AG10803 (cell line): ENCODE data around the gene CDK18.

Source experiments
- DNase-seq: peaks from one replicate; pipeline ENCODE4 v3.0.0; 2010; ENCODE audit warnings: low read depth
- H3K4me3 ChIP-seq: 2 replicates; pipeline ENCODE4 v1.5.1; 2011; ENCODE audit warnings: mild to moderate bottlenecking, low read length, control low read depth
- TF ChIP-seq, protein P1 (sequence below): conservative IDR thresholded peaks from 2 replicates; pipeline ENCODE4 v1.5.1; 2011; ENCODE audit warnings: mild to moderate bottlenecking, low read length, control low read depth, inconsistent platforms

CDK18 gene

DNA sequence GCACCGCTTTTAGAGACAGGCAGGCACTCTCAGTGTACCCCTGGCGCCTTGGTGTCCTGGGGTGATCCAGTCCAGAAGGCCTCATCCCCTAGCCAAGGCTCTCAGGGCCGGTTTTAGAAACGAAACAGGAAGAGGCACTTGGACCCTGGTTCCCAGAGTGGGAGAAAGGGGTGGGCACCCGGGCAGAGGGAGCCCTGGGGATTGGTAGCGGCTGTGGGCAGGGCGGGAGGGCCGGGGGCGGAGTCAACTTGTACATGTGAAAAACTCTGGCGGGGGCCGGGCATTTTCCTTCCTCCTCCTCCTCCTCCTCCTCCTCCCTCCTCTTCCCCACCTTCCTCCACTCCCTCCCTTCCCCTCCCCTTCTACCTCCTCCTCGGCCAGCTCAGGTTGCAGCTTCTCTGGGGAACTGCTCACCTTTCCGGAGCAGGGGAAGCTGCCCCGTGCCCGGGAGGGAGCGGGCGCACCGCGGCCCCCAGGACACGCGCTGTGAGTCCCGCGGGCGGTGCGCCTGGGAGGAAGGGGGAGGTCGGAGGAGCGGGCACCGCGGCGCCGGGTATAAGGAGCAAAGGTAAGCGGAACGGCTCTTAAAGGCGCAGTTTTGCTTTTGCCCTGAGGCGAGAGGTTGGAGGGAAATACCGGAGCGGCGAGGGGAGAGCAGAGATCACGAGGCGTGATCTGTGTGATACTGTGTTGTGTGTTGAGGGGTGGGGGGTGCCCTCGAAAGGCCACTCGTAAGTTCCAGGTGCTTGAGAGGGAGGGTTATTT is at the start of gene CDK18:
Gene CDK18 (plus strand): TSS at position 359 of the 765 bp plus-strand sequence. CDS start 18,499 bp downstream, outside the sequence.
- no peak for DNase-seq
- H3K4me3 ChIP-seq, result peak within 1 kb of the TSS; percentile 46
- TF ChIP-seq, protein P1, sequence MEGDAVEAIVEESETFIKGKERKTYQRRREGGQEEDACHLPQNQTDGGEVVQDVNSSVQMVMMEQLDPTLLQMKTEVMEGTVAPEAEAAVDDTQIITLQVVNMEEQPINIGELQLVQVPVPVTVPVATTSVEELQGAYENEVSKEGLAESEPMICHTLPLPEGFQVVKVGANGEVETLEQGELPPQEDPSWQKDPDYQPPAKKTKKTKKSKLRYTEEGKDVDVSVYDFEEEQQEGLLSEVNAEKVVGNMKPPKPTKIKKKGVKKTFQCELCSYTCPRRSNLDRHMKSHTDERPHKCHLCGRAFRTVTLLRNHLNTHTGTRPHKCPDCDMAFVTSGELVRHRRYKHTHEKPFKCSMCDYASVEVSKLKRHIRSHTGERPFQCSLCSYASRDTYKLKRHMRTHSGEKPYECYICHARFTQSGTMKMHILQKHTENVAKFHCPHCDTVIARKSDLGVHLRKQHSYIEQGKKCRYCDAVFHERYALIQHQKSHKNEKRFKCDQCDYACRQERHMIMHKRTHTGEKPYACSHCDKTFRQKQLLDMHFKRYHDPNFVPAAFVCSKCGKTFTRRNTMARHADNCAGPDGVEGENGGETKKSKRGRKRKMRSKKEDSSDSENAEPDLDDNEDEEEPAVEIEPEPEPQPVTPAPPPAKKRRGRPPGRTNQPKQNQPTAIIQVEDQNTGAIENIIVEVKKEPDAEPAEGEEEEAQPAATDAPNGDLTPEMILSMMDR, result no peak

DNA sequence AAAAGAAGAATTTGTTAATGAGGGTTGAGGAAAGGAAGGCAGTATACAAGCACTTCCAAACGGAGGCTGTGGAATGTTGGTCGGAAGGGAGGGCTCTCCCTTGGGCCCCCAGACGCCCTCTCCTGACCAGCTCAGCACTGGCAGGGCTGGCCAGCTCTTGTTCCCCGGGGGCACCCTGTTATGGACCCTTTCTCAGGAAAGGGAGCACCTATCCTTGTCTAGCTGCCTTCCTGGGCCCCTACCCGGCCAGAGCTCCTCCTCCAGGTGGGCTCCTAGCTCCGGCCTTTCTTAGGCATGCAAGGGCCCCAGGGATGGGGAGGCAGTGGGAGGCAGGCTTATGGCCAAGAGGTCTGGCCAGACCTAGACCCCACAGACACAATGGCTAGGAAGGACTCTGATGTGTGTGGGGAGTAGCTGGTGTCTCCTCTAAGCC is 49.5 kb upstream of the CDK18 start:
- TF ChIP-seq, protein P1, result no peak
- H3K4me3 ChIP-seq, result no peak overlapping the region
- no peak for DNase-seq

DNA sequence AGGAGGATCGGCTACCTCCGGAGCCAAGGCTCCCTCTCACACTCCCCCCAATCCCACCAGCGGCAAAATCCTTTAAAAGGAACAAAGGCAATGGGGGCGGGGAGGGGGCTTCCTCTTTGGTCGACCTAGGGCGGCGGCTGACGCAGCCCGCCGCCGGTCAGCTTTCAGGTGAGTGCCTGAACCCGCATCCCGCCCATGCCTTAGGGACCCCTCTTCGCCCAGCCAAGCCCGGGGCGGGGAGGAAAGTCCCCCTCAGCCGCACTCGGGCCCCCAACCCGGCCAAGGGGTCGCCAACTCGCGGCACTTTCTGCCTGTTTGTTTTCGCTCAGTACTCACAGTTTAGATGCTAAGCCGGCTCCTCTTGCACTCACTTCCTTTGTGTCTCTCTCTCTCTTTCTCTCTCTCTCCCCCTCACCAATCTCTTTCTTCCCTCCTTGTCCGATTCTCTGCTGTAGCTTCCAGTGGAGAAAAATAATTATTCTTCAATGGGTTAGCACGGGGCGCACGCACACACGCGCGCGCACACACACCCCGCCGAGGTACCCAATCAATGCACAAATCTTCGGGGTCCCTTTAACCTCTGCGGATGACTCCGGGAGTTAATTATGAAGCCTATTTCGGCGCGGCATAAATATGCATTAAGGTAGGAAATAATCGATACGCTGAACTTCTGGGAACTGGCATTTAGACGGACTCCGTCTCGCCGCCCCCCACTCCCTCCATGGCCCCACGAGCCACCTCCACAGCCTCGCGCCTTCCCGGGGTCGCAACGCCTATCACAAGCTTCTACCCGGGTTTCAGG is 48.7 kb upstream of the CDK18 start, which contains the start of gene BLACAT1:
Gene BLACAT1 (minus strand): TSS at position 465 of the 802 bp plus-strand sequence.
- TF ChIP-seq, protein P1, result no peak
- DNase-seq, result no peak
- no peak within 1 kb of the TSS for H3K4me3 ChIP-seq

DNA sequence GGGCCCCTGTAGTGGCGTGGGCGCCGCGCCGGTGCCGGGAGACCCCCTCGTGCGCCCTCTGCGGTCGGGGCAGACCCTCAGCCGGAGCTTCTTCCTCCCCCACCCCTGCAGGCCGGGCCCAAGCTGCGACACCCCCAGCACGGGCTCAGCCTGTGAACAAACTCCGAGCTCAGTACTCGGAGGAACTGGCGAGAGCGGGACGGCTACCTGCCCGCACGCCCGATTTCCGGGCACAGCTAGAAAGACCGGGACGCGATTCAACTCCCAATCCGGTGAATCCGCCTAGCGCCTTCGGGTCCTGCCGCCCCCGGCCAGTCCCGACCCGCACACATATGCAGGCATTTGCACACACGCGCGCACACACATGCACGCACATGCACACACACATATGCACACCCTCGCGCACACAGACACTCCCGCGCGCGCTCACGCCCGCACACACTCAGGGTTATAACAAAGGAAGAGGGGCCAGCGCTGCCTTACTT is 48.0 kb upstream of the CDK18 start:
- DNase-seq, result no peak
- H3K4me3 ChIP-seq, result no peak overlapping the region
- TF ChIP-seq, protein P1, result no peak

DNA sequence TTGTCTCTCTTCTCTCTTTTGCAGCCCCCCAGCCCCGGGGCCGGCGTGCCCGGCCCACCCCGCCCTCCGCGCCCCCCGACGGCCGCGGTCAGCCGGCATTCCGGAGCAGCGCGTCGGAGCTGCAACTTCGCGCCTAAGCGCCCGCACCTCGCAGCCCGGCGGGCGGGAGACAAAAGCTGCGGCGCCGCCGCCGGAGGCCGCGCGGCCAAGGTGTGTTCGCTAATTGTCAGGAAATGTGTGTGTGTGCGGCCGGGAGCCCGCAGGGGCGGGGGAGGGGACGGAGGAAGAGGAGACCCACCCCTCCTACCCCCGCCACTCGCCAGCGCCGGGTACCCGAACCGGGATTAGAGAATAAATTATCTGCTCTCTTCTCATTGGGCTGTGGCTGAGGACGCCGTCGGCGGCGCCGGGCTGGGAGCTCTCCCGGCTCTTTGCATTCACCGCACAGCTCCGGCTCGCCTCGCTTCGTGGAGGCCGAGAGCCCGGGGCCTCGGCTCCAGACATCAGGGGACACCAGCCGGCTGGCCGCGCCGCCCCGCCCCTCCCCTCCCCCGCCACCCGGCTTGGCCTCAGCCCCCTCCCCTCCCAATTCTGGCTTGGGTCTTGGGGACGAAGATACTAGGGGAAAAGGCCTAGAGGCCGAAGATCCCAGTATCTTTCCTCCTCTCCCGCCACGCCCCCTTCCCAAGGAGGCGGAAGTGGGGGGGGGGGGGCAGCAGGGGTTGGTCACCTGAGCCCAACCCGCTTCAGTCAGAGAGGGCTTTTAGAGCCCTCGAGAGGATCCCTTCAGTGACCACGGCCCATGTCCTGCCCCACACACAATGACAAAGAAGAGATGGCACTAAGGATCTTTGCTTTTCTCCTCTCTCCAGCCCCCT is 47.4 kb upstream of the CDK18 start:
- no peak overlapping the region for H3K4me3 ChIP-seq
- no peak for DNase-seq
- TF ChIP-seq, protein P1, result no peak

DNA sequence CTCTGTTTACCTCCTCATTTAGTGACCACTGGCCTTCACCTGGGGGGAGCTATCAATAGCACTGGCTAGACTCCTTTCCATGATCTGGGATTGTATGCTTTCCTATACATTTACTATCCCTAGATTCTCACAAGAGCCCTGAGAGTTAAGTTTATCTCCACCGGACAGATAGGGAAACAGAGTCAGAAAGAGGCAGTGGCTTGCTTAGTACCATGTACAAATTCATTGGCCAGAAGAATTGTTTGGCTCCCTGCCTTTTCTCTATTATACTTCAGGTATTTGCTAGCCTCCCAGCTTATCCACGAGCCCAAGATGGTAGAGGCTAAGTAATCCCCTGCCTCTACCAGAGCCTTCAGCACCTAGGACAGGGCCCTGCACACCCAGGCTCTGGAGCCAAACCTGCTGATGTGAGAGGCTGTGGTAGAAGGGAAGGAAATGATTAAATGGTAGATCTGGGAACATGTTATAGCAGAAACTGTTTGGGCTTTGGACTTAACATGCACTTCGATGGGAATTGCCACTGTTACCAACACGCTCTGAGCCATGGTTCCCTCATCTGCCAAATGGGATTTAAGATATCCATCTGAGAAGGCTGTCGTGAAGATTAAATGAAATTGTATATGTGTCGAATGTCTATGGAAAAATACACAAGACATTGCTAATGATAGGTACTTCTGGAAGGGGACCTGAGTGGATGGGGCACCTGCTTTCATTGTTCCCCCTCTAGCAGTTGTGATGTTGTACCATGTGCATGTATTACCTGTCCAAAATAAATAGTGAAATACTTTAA is 45.5 kb upstream of the CDK18 start:
- TF ChIP-seq, protein P1, result no peak
- peak; percentile 41 for DNase-seq
- no peak overlapping the region for H3K4me3 ChIP-seq
